H9 (cell line): ENCODE data around the gene USP44. TPM values are rescaled to one million over a fixed set of nuclear protein-coding genes. Genes with fewer than 3 reads are reported as not detected.

Experiments used
- DNase-seq: peaks from one replicate; pipeline ENCODE4 v3.0.0-alpha.2; 2017
- H2AFZ ChIP-seq: one replicate; pipeline ENCODE4 v1.6.1; 2013; ENCODE audit warnings: mild to moderate bottlenecking, low read length, control low read depth, moderate library complexity
- H2AK5ac ChIP-seq: 2 replicates; pipeline ENCODE4 v1.6.1; 2013; ENCODE audit warnings: low read length, control low read depth, mixed read lengths; ENCODE audit not compliant: insufficient read length
- H2BK120ac ChIP-seq: one replicate; pipeline ENCODE4 v1.6.1; 2013; ENCODE audit warnings: low read depth, mild to moderate bottlenecking, low read length, control low read depth, inconsistent platforms; ENCODE audit not compliant: poor library complexity, severe bottlenecking
- H2BK12ac ChIP-seq: 2 replicates; pipeline ENCODE4 v1.6.1; 2013; ENCODE audit warnings: low read length, control low read depth, mixed read lengths, low read depth; ENCODE audit not compliant: insufficient read length
- H2BK15ac ChIP-seq: 2 replicates; pipeline ENCODE4 v1.6.1; 2013; ENCODE audit warnings: low read depth, low read length, control low read depth
- H2BK20ac ChIP-seq: one replicate; pipeline ENCODE4 v1.6.1; 2013; ENCODE audit warnings: low read depth, mild to moderate bottlenecking, low read length, control low read depth, inconsistent platforms; ENCODE audit not compliant: poor library complexity, severe bottlenecking
- H2BK5ac ChIP-seq: 2 replicates; pipeline ENCODE4 v1.6.1; 2013; ENCODE audit warnings: low read length, control low read depth, mixed read lengths; ENCODE audit not compliant: insufficient read length
- H3K14ac ChIP-seq: 2 replicates; pipeline ENCODE4 v1.6.1; 2013; ENCODE audit warnings: low read length, control low read depth; ENCODE audit not compliant: insufficient read depth
- H3K18ac ChIP-seq: 2 replicates; pipeline ENCODE4 v1.6.1; 2013; ENCODE audit warnings: low read depth, mild to moderate bottlenecking, mixed read lengths, low read length, control low read depth; ENCODE audit not compliant: insufficient read length
- H3K23ac ChIP-seq: 2 replicates; pipeline ENCODE4 v1.6.1; 2013; ENCODE audit warnings: low read length, control low read depth, mixed read lengths, low read depth; ENCODE audit not compliant: insufficient read length
- H3K23me2 ChIP-seq: 2 replicates; pipeline ENCODE4 v1.6.1; 2013; ENCODE audit warnings: low read depth, mild to moderate bottlenecking, mixed read lengths, low read length, control low read depth; ENCODE audit not compliant: insufficient read length, poor library complexity, severe bottlenecking
- H3K27ac ChIP-seq: 2 replicates; pipeline ENCODE4 v1.5.1; 2013; ENCODE audit warnings: low read length, control low read depth, mixed read lengths, low read depth; ENCODE audit not compliant: insufficient read length
- H3K27me3 ChIP-seq: 2 replicates; pipeline ENCODE4 v1.6.1; 2013; ENCODE audit warnings: low read length, control low read depth, inconsistent platforms; ENCODE audit not compliant: insufficient read depth
- H3K4ac ChIP-seq: 2 replicates; pipeline ENCODE4 v1.6.1; 2013; ENCODE audit warnings: low read depth, mild to moderate bottlenecking, control low read depth, inconsistent platforms, low read length, moderate library complexity
- H3K4me1 ChIP-seq: 2 replicates; pipeline ENCODE4 v1.6.1; 2013; ENCODE audit warnings: low read length, control low read depth, inconsistent platforms; ENCODE audit not compliant: insufficient read depth
- H3K4me2 ChIP-seq: 2 replicates; pipeline ENCODE4 v1.6.1; 2013; ENCODE audit warnings: low read length, control low read depth, mixed read lengths; ENCODE audit not compliant: insufficient read length, insufficient read depth
- H3K56ac ChIP-seq: 2 replicates; pipeline ENCODE4 v1.6.1; 2013; ENCODE audit warnings: low read depth, mild to moderate bottlenecking, mixed read lengths, low read length, control low read depth; ENCODE audit not compliant: insufficient read length
- H3K79me1 ChIP-seq: 2 replicates; pipeline ENCODE4 v1.6.1; 2013; ENCODE audit warnings: low read depth, mild to moderate bottlenecking, moderate library complexity, low read length, control low read depth, inconsistent platforms; ENCODE audit not compliant: insufficient read depth, poor library complexity, severe bottlenecking
- H3K79me2 ChIP-seq: 2 replicates; pipeline ENCODE4 v1.6.1; 2013; ENCODE audit warnings: low read length, control low read depth, inconsistent platforms; ENCODE audit not compliant: insufficient read depth
- H3K9ac ChIP-seq: 2 replicates; pipeline ENCODE4 v1.6.1; 2013; ENCODE audit warnings: low read length, control low read depth, mixed read lengths; ENCODE audit not compliant: insufficient read length; ENCODE audit errors: extremely low read depth
- H3K9me3 ChIP-seq: one replicate; pipeline ENCODE4 v1.6.1; 2013; ENCODE audit warnings: low read depth, low read length, inconsistent platforms; ENCODE audit not compliant: control insufficient read depth
- H3T11ph ChIP-seq: one replicate; pipeline ENCODE4 v1.6.1; 2013; ENCODE audit warnings: mild to moderate bottlenecking, low read length, control low read depth, inconsistent platforms
- H4K20me1 ChIP-seq: one replicate; pipeline ENCODE4 v1.6.1; 2013; ENCODE audit not compliant: control insufficient read depth, insufficient read length, insufficient read depth
- H4K5ac ChIP-seq: 2 replicates; pipeline ENCODE4 v1.6.1; 2013; ENCODE audit warnings: low read depth, mild to moderate bottlenecking, mixed read lengths, low read length, control low read depth; ENCODE audit not compliant: insufficient read length
- H4K8ac ChIP-seq: replicated peaks from 2 replicates; pipeline ENCODE4 v1.6.1; 2013; ENCODE audit warnings: low read length, control low read depth, mixed read lengths, low read depth; ENCODE audit not compliant: insufficient read length
- H4K91ac ChIP-seq: 2 replicates; pipeline ENCODE4 v1.6.1; 2013; ENCODE audit warnings: low read depth, mild to moderate bottlenecking, moderate library complexity, mixed read lengths, low read length, control low read depth; ENCODE audit not compliant: insufficient read length
- H3K27ac Mint-ChIP-seq, 3 experiments: 2 replicates in 2 of 3; 3 replicates in 1 of 3; pipeline ENCODE4 v1.8.0; 2020 to 2021; ENCODE audit warnings: mixed read lengths in 3 of 3, mild to moderate bottlenecking in 1 of 3, moderate library complexity in 1 of 3
- H3K27me3 Mint-ChIP-seq: 2 replicates; pipeline ENCODE4 v1.8.0; 2021; ENCODE audit warnings: low read depth, mild to moderate bottlenecking, moderate library complexity, mixed read lengths
- H3K36me3 Mint-ChIP-seq, 3 experiments: 2 replicates in 2 of 3; 3 replicates in 1 of 3; pipeline ENCODE4 v1.8.0; 2020 to 2021; ENCODE audit warnings: low read depth in 3 of 3, mixed read lengths in 3 of 3; ENCODE audit not compliant: insufficient read depth in 1 of 3
- H3K4me1 Mint-ChIP-seq, 2 experiments: 2 replicates each; pipeline ENCODE4 v1.8.0; 2020; ENCODE audit warnings: mixed read lengths in 2 of 2
- H3K4me3 Mint-ChIP-seq, 2 experiments: 2 replicates in 1 of 2; 3 replicates in 1 of 2; pipeline ENCODE4 v1.8.0; 2020 to 2021; ENCODE audit warnings: mild to moderate bottlenecking in 2 of 2, mixed read lengths in 2 of 2, moderate library complexity in 1 of 2
- H3K9me3 Mint-ChIP-seq, 2 experiments: 2 replicates in 1 of 2; 3 replicates in 1 of 2; pipeline ENCODE4 v1.8.0; 2020; ENCODE audit warnings: mild to moderate bottlenecking in 2 of 2, mixed read lengths in 2 of 2, moderate library complexity in 1 of 2
- CTCF ChIP-seq: fragments of 200-600 bp; sonication (generic); conservative IDR thresholded peaks from 3 replicates; pipeline ENCODE4 v1.8.0; 2021; ENCODE audit warnings: antibody characterized with exemption, mild to moderate bottlenecking
- WGBS: extraction: QIAGEN DNeasy Blood & Tissue Kit; methylation state at CpG from one replicate; pipeline ENCODE4 v1.1.7; 2013; ENCODE audit warnings: missing lambda C conversion rate, low lambda C conversion rate, mixed read lengths; ENCODE audit not compliant: insufficient read length; ENCODE audit errors: extremely low coverage; 5-methylcytosine and 5-hydroxymethylcytosine counted together
- total RNA-seq: library from RNA; stranded (reverse); gene quantifications from 2 replicates; pipeline ENCODE4 v1.2.1, GENCODE V29; 2021

The USP44 gene
- total RNA-seq, 1 experiment from 2014 or later, result 185 TPM

DNA sequence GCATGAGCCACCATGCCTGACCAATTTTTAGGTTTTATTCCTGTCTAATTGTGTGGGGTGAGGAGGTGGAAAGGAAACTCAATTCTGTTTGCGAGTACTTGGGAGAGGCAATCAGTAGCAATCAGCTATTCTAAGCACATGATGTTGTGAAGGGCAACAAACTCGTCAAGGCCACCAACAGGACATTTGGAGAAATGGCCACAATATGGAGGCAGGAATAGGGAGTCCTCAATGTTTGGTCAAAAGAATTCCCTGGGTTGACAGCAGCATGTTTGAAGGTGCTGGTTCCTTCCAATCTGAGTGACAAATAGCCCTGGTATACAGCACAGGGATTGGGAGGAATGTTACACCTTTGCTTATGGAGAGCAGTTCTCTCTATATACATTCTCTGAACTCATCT, 32.7 kb upstream of the USP44 start:
- H2BK120ac ChIP-seq, result no peak overlapping the region
- no peak overlapping the region for H2BK12ac ChIP-seq
- DNase-seq, result no peak
- H2BK5ac ChIP-seq, result no peak overlapping the region
- H3K4me1 ChIP-seq, result no peaks in the 10 kb centered on the region
- no peak for TF ChIP-seq CTCF
- no CpG with 5 or more reads among the region's 2 CpGs for WGBS
- Mint-ChIP-seq H3K9me3 (no peaks in the 10 kb centered on the region), H3K4me1 (peaks cover 0 to 2% of the 10 kb centered on the region in 2 experiments; a peak in 1 of 4 replicates), H3K27ac (no peak overlapping the region; a peak in 1 of 7 replicates), H3K36me3 (no peaks in the 10 kb centered on the region), H3K27me3 (no peaks in the 10 kb centered on the region), H3K4me3 (no peak overlapping the region)
- H3K27me3 ChIP-seq, result no peaks in the 10 kb centered on the region
- H3K27ac ChIP-seq, result no peak overlapping the region
- H4K91ac ChIP-seq, result no peak overlapping the region
- no peaks in the 10 kb centered on the region for H3K79me2 ChIP-seq
- no peak overlapping the region for H2AK5ac ChIP-seq
- no peak overlapping the region for H4K5ac ChIP-seq
- no peak overlapping the region for H2BK15ac ChIP-seq
- no peaks in the 10 kb centered on the region for H4K20me1 ChIP-seq
- H3T11ph ChIP-seq, result no peak overlapping the region
- no peak overlapping the region for H3K4ac ChIP-seq
- H3K14ac ChIP-seq, result no peak overlapping the region
- H3K23ac ChIP-seq, result no peak overlapping the region
- H2AFZ ChIP-seq, result no peak overlapping the region
- no peaks in the 10 kb centered on the region for H3K9me3 ChIP-seq
- no peak overlapping the region for H4K8ac ChIP-seq
- H3K79me1 ChIP-seq, result no peaks in the 10 kb centered on the region
- no peak overlapping the region for H3K56ac ChIP-seq
- H3K18ac ChIP-seq, result no peak overlapping the region
- H3K23me2 ChIP-seq, result no peaks in the 10 kb centered on the region
- H3K4me2 ChIP-seq, result no peak overlapping the region
- H3K9ac ChIP-seq, result no peak overlapping the region
- no peak overlapping the region for H2BK20ac ChIP-seq
